HG03571 (cell line): Measurements from ENCODE around the gene ISG20.

Experiments
- ATAC-seq: cut with Tn5 transposase; IDR thresholded peaks from one replicate; pipeline ENCODE4 v1.9.1; 2021; ENCODE audit not compliant: unreplicated experiment

Gene ISG20

GRCh38 chr15:88680241-88681001, 41.6 kb downstream of the ISG20 start:
- no peak for ATAC-seq

GRCh38 chr15:88681610-88682221, 42.9 kb downstream of the ISG20 start:
- no peak for ATAC-seq

- ATAC-seq, result no peak
Measured at GRCh38 chr15:88684345-88684744, 45.5 kb downstream of the ISG20 start.

- ATAC-seq, result no peak
Measured at GRCh38 chr15:88686166-88686565, 47.4 kb downstream of the ISG20 start.

- no peak for ATAC-seq
Measured at GRCh38 chr15:88688394-88688933, 49.6 kb downstream of the ISG20 start.

- ATAC-seq, result no peak
Measured at GRCh38 chr15:88690331-88690730, 51.5 kb downstream of the ISG20 start.

GRCh38 chr15:88693191-88693590, 54.4 kb downstream of the ISG20 start:
- ATAC-seq, result no peak

- ATAC-seq, result no peak
Measured at GRCh38 chr15:88695101-88695500, 56.3 kb downstream of the ISG20 start.

GRCh38 chr15:88695691-88696251, 57.0 kb downstream of the ISG20 start:
- ATAC-seq, result no peak

GRCh38 chr15:88696254-88696653, 57.4 kb downstream of the ISG20 start:
- no peak for ATAC-seq

- ATAC-seq, result no peak
Measured at GRCh38 chr15:88697276-88697675, 58.5 kb downstream of the ISG20 start.

- no peak for ATAC-seq
Measured at GRCh38 chr15:88699861-88700260, 61.0 kb downstream of the ISG20 start.

- no peak for ATAC-seq
Measured at GRCh38 chr15:88700716-88701115, 61.9 kb downstream of the ISG20 start.

- ATAC-seq, result no peak
Measured at GRCh38 chr15:88701561-88702095, 62.8 kb downstream of the ISG20 start.

GRCh38 chr15:88702983-88703382, 64.2 kb downstream of the ISG20 start:
- no peak for ATAC-seq

GRCh38 chr15:88703533-88703932, 64.7 kb downstream of the ISG20 start:
- no peak for ATAC-seq

GRCh38 chr15:88704791-88705768, 66.3 kb downstream of the ISG20 start:
- ATAC-seq, result no peak

- no peak for ATAC-seq
Measured at GRCh38 chr15:88705769-88706165, 67.0 kb downstream of the ISG20 start.
